Measurements from ENCODE around the gene GATAD2A. TPM values are rescaled to one million over a fixed set of nuclear protein-coding genes. Genes with fewer than 3 reads are reported as not detected.
A peak's percentile ranks its signal among the peaks of the same experiment; 100 is the strongest.

Gene GATAD2A
- total and polyA plus RNA-seq, 2 of the 8 experiments (the other 6 are each of a cell fraction or from before 2014, with no cell fraction given) = 38.4 to 205 TPM

DNA sequence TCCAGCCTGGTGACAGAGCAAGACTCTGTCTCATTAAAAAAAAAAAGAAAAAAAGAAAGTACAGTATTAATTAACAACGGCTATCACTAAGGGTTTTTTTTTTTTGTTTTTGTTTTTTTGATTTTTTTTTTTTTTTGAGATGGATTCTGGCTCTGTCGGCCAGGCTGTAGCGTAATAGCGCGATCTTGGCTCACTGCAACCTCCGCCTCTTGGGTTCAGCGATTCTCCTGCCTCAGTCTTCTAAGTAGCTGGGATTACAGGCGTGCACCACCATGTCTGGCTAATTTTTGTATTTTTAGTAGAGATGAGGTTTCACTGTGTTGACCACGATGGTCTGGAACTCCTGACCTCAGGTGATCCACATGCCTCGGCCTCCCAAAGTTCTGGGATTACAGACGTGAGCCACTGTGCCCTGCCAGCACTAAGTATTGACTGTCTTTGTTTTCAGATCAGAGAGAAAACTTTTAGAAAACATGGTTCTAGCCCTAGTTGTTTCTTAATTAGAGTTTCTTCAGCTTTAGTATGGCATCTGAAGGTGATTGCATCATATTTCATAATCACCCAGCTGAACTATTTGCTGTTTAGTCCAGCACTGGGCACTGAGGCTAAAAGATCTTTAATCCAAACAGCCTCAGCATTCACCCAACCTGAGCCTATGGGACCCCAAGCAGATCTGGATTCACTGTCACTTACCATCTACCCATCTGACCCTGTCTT, 2.7 kb upstream of the GATAD2A start:
- H3K79me1 ChIP-seq (ENCODE audit: low read depth, low read length) = peaks cover 6% of the 10 kb centered on the region; the same call in 1 of the 2 replicates
- ChIA-PET CTCF (ENCODE audit: partially characterized antibody) (interaction anchor here (0.7 to 4.7 kb wide), 7 partner anchors 8 to 87 kb away, joined by 3 to 29 read pairs (median 4); no protein-coding TSS in a partner anchor), POLR2A (ENCODE audit: partially characterized antibody) (interaction anchor here (1.1 to 3.2 kb wide), 2 partner anchors 13 to 35 kb away, joined by 4 to 13 read pairs; no protein-coding TSS in a partner anchor)
- no peak overlapping the region for H4K91ac ChIP-seq (replicated peaks; ENCODE audit: insufficient read length, low read length)
- no peak overlapping the region for H4K5ac ChIP-seq (ENCODE audit: insufficient read length, low read depth, low read length)
- H3K36me3 ChIP-seq (ENCODE audit: control insufficient read depth in 2 of 4, insufficient read depth in 4 of 4, low read length in 3 of 4) = no peaks in the 10 kb centered on the region
- no peak for TF ChIP-seq CBX8 (IDR thresholded peaks at IDR 0.05; ENCODE audit: borderline replicate concordance, low read depth, low read length)
- TF ChIP-seq CEBPB (IDR thresholded peaks at IDR 0.05; ENCODE audit: low read depth, low read length) = peak; percentile 31; the same call in 1 of the 2 replicates
- TF ChIP-seq ASH2L (IDR thresholded peaks at IDR 0.05; ENCODE audit: low read length) = no peak
- H2AK5ac ChIP-seq (ENCODE audit: low read depth, low read length) = no peak overlapping the region
- H3K4me3 ChIP-seq (ENCODE audit: extremely low read depth in 1 of 4, insufficient read depth in 2 of 4, low read depth in 3 of 4, low read length in 4 of 4) = no peak overlapping the region
- no peak overlapping the region for H3K9ac ChIP-seq (replicated peaks in 1 of 4; ENCODE audit: extremely low read depth in 1 of 4, low read depth in 3 of 4, low read length in 3 of 4)
- peaks cover 3 to 11% (median 10%) of the 10 kb centered on the region in 4 experiments; a peak in 6 of 7 replicates for H3K4me1 ChIP-seq (replicated peaks in 1 of 4; ENCODE audit: control insufficient read depth in 3 of 4, insufficient read depth in 4 of 4, low read length in 3 of 4)
- no peak overlapping the region for H3K27ac ChIP-seq (ENCODE audit: low read depth, low read length)
- H4K8ac ChIP-seq (ENCODE audit: extremely low read depth, insufficient read depth, low read length) = no peak overlapping the region
- H3K79me2 ChIP-seq (ENCODE audit: control insufficient read depth in 1 of 2, insufficient read depth in 2 of 2, low read length in 2 of 2) = peaks cover 14 to 22% of the 10 kb centered on the region in 2 experiments
- DNase-seq (ENCODE audit: low read depth in 1 of 2, low spot score in 2 of 2) (no peak), FAIRE-seq (no peak)
- H3K27me3 ChIP-seq (replicated peaks in 1 of 4; ENCODE audit: control insufficient read depth in 3 of 4, extremely low read depth in 1 of 4, insufficient read depth in 3 of 4, low read length in 3 of 4) = no peaks in the 10 kb centered on the region
- H2BK12ac ChIP-seq (ENCODE audit: low read depth, low read length) = no peak overlapping the region
- H2BK20ac ChIP-seq (ENCODE audit: low read length) = no peak overlapping the region
- H2AFZ ChIP-seq (ENCODE audit: low read length) = no peak overlapping the region
- no peak overlapping the region for H3K4me2 ChIP-seq (ENCODE audit: insufficient read depth in 1 of 2, low read depth in 2 of 2, low read length in 2 of 2)
- no peak overlapping the region for H3K23ac ChIP-seq (ENCODE audit: insufficient read length)
- no peak overlapping the region for H2BK15ac ChIP-seq (ENCODE audit: low read length)
- H3K23me2 ChIP-seq (ENCODE audit: low read depth, low read length) = peaks cover 7% of the 10 kb centered on the region
- H2BK120ac ChIP-seq (replicated peaks; ENCODE audit: low read depth, low read length) = no peak overlapping the region
- no peak overlapping the region for H3K14ac ChIP-seq (ENCODE audit: insufficient read length)
- whole genome bisulfite sequencing, 2 experiments (ENCODE audit: extremely low coverage in 1 of 2, insufficient coverage in 1 of 2, insufficient read length in 1 of 2, insufficient replicate concordance in 2 of 2, low coverage in 1 of 2, low lambda C conversion rate in 2 of 2, missing lambda C conversion rate in 1 of 2) = 94% methylated on average over 10 of the region's 11 CpGs; no CpG with 5 or more reads in 1 of the 2 experiments
- H2BK5ac ChIP-seq (ENCODE audit: low read depth, low read length) = no peak overlapping the region
- no peak overlapping the region for H3K18ac ChIP-seq (ENCODE audit: extremely low read depth, low read length)
- H3K4ac ChIP-seq (replicated peaks; ENCODE audit: insufficient read length, low read depth, low read length) = no peak overlapping the region
- H3K56ac ChIP-seq (replicated peaks; ENCODE audit: insufficient read length, low read depth, low read length) = no peak overlapping the region
- peaks cover 13 to 16% of the 10 kb centered on the region in 2 experiments for H4K20me1 ChIP-seq (replicated peaks in 1 of 2; ENCODE audit: control insufficient read depth in 1 of 2, insufficient read depth in 2 of 2, low read length in 2 of 2)
- H3K9me3 ChIP-seq (ENCODE audit: insufficient read depth in 2 of 2, low read depth in 1 of 2, low read length in 1 of 2) = no peaks in the 10 kb centered on the region

Data from H1 (cell line).